GM12878 (cell line): ENCODE measurements around the gene NPAS3. TPM values are rescaled to one million over a fixed set of nuclear protein-coding genes. Genes with fewer than 3 reads are reported as not detected.

ENCODE experiments used
- ATAC-seq: fragments of 200-7000 bp; cut with Tn5 transposase; 3 replicates; pipeline ENCODE4 v1.9.1; 2020; ENCODE audit warnings: mild to moderate bottlenecking, moderate library complexity
- BruUV-seq: library from RNA; stranded (reverse); fragments of 400-500 nt; replicated peaks from 2 replicates; lab custom pipeline; 2021; lab: Mats Ljungman, UMichigan
- CTCF ChIA-PET: fragments of 300-600 bp; sonication (Branson Sonifier 250); formaldehyde crosslinking; extraction: SDS; loops from one replicate; lab custom pipeline; 2021; ENCODE audit warnings: inconsistent platforms; lab: Yijun Ruan, JAX
- POLR2A ChIA-PET: fragments of 350-600 bp; formaldehyde crosslinking; extraction: SDS; loops from one replicate; lab custom pipeline; 2021; ENCODE audit warnings: inconsistent platforms; lab: Charles Lee
- RAD21 ChIA-PET: fragments of 300-600 bp; sonication (Branson Sonifier 250); formaldehyde crosslinking; loops from one replicate; lab custom pipeline; 2023; ENCODE audit warnings: antibody characterized with exemption; ENCODE audit not compliant: unreplicated experiment; lab: Charles Lee
- SMC1A ChIA-PET: fragments of 300-600 bp; sonication (Branson Sonifier 250); formaldehyde crosslinking; loops from one replicate; lab custom pipeline; 2023; ENCODE audit not compliant: unreplicated experiment, uncharacterized antibody; lab: Charles Lee
- DNase-seq: peaks from one replicate; pipeline ENCODE4 v3.0.0-alpha.2; 2011; ENCODE audit warnings: low read depth, low spot score
- FAIRE-seq: peaks from 3 replicates; lab custom pipeline; 2011; peaks lifted over from hg19 to GRCh38; lab: Jason Lieb, UNC
- H2AFZ ChIP-seq: 2 replicates; pipeline ENCODE4 v1.6.0; 2011; ENCODE audit warnings: low read depth, low read length, control low read depth; ENCODE audit not compliant: control insufficient read depth
- H3K27ac ChIP-seq: 2 replicates; pipeline ENCODE4 v1.5.1; 2011; ENCODE audit warnings: control low read depth; ENCODE audit not compliant: control insufficient read depth, insufficient read depth
- H3K27me3 ChIP-seq, 2 experiments: replicated peaks in 1 of 2; 2 replicates each; pipeline versions ENCODE4 v1.6.0 to v1.6.1; 2011; ENCODE audit warnings: low read length in 1 of 2; ENCODE audit not compliant: control insufficient read depth in 2 of 2, insufficient read depth in 2 of 2
- H3K36me3 ChIP-seq, 2 experiments: 2 replicates each; pipeline ENCODE4 v1.5.1; 2011; ENCODE audit warnings: low read length in 1 of 2; ENCODE audit not compliant: control insufficient read depth in 2 of 2, insufficient read depth in 2 of 2
- H3K4me1 ChIP-seq: 2 replicates; pipeline ENCODE4 v1.6.1; 2011; ENCODE audit warnings: mild to moderate bottlenecking, low read length, moderate library complexity, mixed read lengths; ENCODE audit not compliant: control insufficient read depth, insufficient read depth
- H3K4me2 ChIP-seq: 2 replicates; pipeline ENCODE4 v1.6.0; 2011; ENCODE audit warnings: control low read depth; ENCODE audit not compliant: control insufficient read depth, insufficient read depth
- H3K4me3 ChIP-seq: fragments of 200-600 bp; sonication (generic); 2 replicates; pipeline ENCODE4 v1.5.1; 2016
- H3K79me2 ChIP-seq: 2 replicates; pipeline ENCODE4 v1.6.0; 2011; ENCODE audit warnings: low read length; ENCODE audit not compliant: control insufficient read depth, insufficient read depth
- H3K9ac ChIP-seq: 2 replicates; pipeline ENCODE4 v1.8.0; 2011; ENCODE audit warnings: low read length, control low read depth, mixed read lengths; ENCODE audit not compliant: control insufficient read depth, insufficient read depth
- H3K9me3 ChIP-seq: replicated peaks from 3 replicates; pipeline ENCODE4 v1.5.1; 2011; ENCODE audit warnings: mild to moderate bottlenecking, low read length; ENCODE audit not compliant: control insufficient read depth, insufficient read depth
- H4K20me1 ChIP-seq: 2 replicates; pipeline ENCODE4 v1.6.0; 2011; ENCODE audit not compliant: control insufficient read depth, insufficient read depth
- CEBPZ ChIP-seq: fragments of 150-350 bp; IDR thresholded peaks from 2 replicates; pipeline ENCODE4 v1.6.1; 2016; ENCODE audit warnings: low read depth, low read length
- FOS ChIP-seq: IDR thresholded peaks from 3 replicates; pipeline ENCODE4 v1.6.1; 2011; ENCODE audit warnings: borderline replicate concordance; ENCODE audit not compliant: insufficient read length; ENCODE audit errors: extremely low read depth
- NKRF ChIP-seq: fragments of 450-650 bp; conservative IDR thresholded peaks from 2 replicates; pipeline ENCODE4 v1.6.1; 2017; ENCODE audit warnings: mild to moderate bottlenecking, moderate library complexity
- RAD21 ChIP-seq: IDR thresholded peaks from 2 replicates; pipeline ENCODE4 v1.6.1; 2011; ENCODE audit warnings: mild to moderate bottlenecking, low read depth, low read length, moderate library complexity; ENCODE audit not compliant: insufficient read depth
- RUNX3 ChIP-seq: IDR thresholded peaks from 2 replicates; pipeline ENCODE4 v1.6.1; 2012; ENCODE audit warnings: low read length, inconsistent platforms
- ZNF217 ChIP-seq: fragments of 450-650 bp; IDR thresholded peaks from 2 replicates; pipeline ENCODE4 v1.6.1; 2017; ENCODE audit warnings: antibody characterized with exemption, mild to moderate bottlenecking
- ZZZ3 ChIP-seq: IDR thresholded peaks from 2 replicates; pipeline ENCODE4 v1.6.1; 2011; ENCODE audit warnings: low read depth; ENCODE audit not compliant: control insufficient read depth, insufficient read length
- WGBS: methylation state at CpG from one replicate; pipeline ENCODE4 v1.1.6; 2016; ENCODE audit warnings: low lambda C conversion rate; ENCODE audit not compliant: insufficient replicate concordance, insufficient coverage; ENCODE audit errors: missing lambda C conversion rate; 5-methylcytosine and 5-hydroxymethylcytosine counted together
- in situ Hi-C: fragments of 300-500 bp; cut with MboI; formaldehyde crosslinking; loops from 9 replicates; pipeline ENCODE4 v1.14.3; 2018; ENCODE audit warnings: mixed read lengths
- intact Hi-C: fragments of 100-400 bp; cut with micrococcal nuclease; formaldehyde crosslinking; loops from one replicate; pipeline ENCODE4 v1.14.2; 2022; ENCODE audit not compliant: unreplicated experiment
- polyA plus RNA-seq, 11 experiments: library from polyadenylated mRNA; depleted of rRNA in 4 of 11; unstranded in 6 of 11; stranded (reverse) in 5 of 11; fragments of >200 nt; fragmentation: Nextera tagmentation in 4 of 11; fragmentation: Illumina TruSeq in 1 of 11; extraction: Ambion mirVana in 4 of 11; extraction: Trizol in 1 of 11; gene quantifications; 1 replicate in 1 of 11; 2 replicates in 10 of 11; pipeline versions ENCODE4 v1.2.1 to v1.2.3, GENCODE V29; 2011 to 2016; ENCODE audit warnings: inconsistent platforms in 2 of 11, missing spikeins in 2 of 11, low read depth in 1 of 11
- total RNA-seq, 4 experiments: library from RNA; depleted of rRNA in 3 of 4; stranded (reverse); fragments of >200 nt in 3 of 4; fragmentation: Illumina TruSeq in 1 of 4; extraction: Trizol in 1 of 4; gene quantifications; 2 replicates each; pipeline versions ENCODE4 v1.2.1 to v1.2.3, GENCODE V29; 2013 to 2021
- TF ChIP-seq, protein P1 (sequence below): fragments of 150-350 bp; IDR thresholded peaks from 2 replicates; pipeline ENCODE4 v1.6.1; 2014; ENCODE audit warnings: mild to moderate bottlenecking, low read depth, low read length

Gene NPAS3
- total and polyA plus RNA-seq, 10 of the 15 experiments (the other 5 are each of a cell fraction or from before 2014, with no cell fraction given), result under 0.01 to 2.7 (median 0.03) TPM; not detected in 6

DNA sequence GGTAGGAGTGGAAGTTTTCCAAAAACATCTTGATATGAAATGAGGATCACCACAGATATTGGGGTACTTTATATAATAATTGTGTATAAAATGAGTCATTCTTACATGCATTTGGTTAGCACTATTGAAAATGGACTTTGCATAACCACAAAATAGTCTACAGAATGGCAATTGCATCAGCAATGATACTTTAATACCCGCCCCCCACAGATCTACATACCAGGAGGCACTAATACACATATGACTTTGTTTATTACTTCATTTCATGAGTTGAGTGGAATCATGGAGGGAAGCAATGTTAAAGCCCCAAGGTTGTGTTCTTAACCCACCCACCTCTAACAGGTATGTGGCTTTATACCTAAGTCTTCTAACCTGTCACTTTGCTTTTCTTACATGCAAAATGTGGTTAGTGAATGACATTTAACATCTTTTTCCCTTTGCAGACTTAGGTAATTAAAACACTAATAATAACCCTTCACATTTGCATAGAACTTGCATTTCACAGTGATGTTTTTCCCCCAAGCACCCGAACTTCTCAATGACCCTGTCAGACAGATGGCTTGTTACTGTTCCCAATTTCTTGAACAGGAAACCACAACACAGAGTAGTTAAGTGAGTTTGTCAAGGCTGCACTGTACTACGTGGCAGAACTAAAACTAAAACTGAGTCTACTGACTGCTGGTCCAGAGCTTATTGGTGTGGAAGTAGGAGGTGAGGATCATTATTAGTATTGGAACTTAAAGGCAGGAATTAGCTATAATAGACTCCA lies 101.9 kb downstream of the NPAS3 start:
- ChIA-PET RAD21 (no interaction called here), CTCF (interaction anchor here (0.8 kb wide), 1 partner anchor 18 kb away, joined by 4 read pairs; no protein-coding TSS in a partner anchor), POLR2A (no interaction called here), SMC1A (no interaction called here)
- Histone ChIP-seq H3K27ac (no peak overlapping the region), H3K4me1 (no peaks in the 10 kb centered on the region), H2AFZ (no peak overlapping the region), H3K36me3 (no peaks in the 10 kb centered on the region), H3K4me2 (no peak overlapping the region), H3K9me3 (peaks cover 1% of the 10 kb centered on the region; the same call in 2 of the 3 replicates), H3K27me3 (no peaks in the 10 kb centered on the region), H4K20me1 (no peaks in the 10 kb centered on the region), H3K9ac (no peak overlapping the region), H3K79me2 (no peaks in the 10 kb centered on the region), H3K4me3 (no peak overlapping the region)
- 5% methylated on average over 3 of the region's 3 CpGs for WGBS
- peak; percentile 28 for DNase-seq
- TF ChIP-seq ZZZ3 (no peak), RUNX3 (peak; percentile 22; the same call in 1 of the 2 replicates)
- ATAC-seq, result no peak; the same call in 2 of the 3 replicates
- FAIRE-seq, result peak; percentile 23
- intact Hi-C loops (no loop called here), in situ Hi-C loops (no loop called here)
- no TSS peak for BruUV-seq

DNA sequence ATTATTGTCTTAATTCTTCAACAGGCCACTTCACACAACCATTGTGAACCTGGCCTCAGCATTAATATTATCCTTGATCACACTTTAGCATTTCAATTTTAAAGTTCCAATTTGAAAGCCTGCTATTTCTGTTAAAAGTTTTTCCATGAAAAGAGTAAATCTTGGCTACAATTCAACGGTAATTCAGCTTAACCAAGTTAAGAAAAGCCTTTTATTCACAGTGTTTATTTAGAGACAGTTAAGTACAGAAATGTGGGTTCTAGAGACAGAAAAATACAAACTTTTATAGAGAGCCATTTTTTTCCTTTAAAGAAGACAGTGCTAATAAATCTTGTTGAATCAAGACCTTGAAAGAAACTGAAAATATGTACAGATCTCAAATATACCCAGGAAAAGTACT lies 103.9 kb downstream of the NPAS3 start:
- Histone ChIP-seq H3K4me2 (no peak overlapping the region), H3K4me1 (no peaks in the 10 kb centered on the region), H3K9me3 (peaks cover 1% of the 10 kb centered on the region; the same call in 2 of the 3 replicates), H3K9ac (no peak overlapping the region), H3K79me2 (no peaks in the 10 kb centered on the region), H3K4me3 (no peak overlapping the region), H4K20me1 (no peaks in the 10 kb centered on the region), H3K27ac (no peak overlapping the region), H2AFZ (no peak overlapping the region), H3K36me3 (no peaks in the 10 kb centered on the region), H3K27me3 (no peaks in the 10 kb centered on the region)
- SMC1A ChIA-PET, result no interaction called here
- in situ Hi-C loops, result no loop called here
- BruUV-seq, result no TSS peak
- FAIRE-seq (no peak), DNase-seq (no peak), ATAC-seq (no peak)
- intact Hi-C loops, result no loop called here
- CTCF ChIA-PET, result no interaction called here
- POLR2A ChIA-PET, result no interaction called here
- 0% methylated on average over 1 of the region's 1 CpG for WGBS
- RAD21 ChIA-PET, result no interaction called here
- TF ChIP-seq CEBPZ (no peak), RAD21 (no peak), FOS (no peak), ZNF217 (no peak), NKRF (no peak)
- TF ChIP-seq, protein P1, sequence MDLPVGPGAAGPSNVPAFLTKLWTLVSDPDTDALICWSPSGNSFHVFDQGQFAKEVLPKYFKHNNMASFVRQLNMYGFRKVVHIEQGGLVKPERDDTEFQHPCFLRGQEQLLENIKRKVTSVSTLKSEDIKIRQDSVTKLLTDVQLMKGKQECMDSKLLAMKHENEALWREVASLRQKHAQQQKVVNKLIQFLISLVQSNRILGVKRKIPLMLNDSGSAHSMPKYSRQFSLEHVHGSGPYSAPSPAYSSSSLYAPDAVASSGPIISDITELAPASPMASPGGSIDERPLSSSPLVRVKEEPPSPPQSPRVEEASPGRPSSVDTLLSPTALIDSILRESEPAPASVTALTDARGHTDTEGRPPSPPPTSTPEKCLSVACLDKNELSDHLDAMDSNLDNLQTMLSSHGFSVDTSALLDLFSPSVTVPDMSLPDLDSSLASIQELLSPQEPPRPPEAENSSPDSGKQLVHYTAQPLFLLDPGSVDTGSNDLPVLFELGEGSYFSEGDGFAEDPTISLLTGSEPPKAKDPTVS, result no peak
